Transverse colon (tissue), 4 donors: ENCODE results near the gene CALML4.

Experiments used
- EP300 ChIP-seq: sonication (generic); formaldehyde crosslinking; IDR thresholded peaks from one replicate; pipeline ENCODE4 v1.6.1; 2017; ENCODE audit warnings: antibody characterized with exemption, low read depth
- POLR2A ChIP-seq: fragments of 450-650 bp; IDR thresholded peaks from one replicate; pipeline ENCODE4 v1.6.1; 2016; ENCODE audit warnings: antibody characterized with exemption, mild to moderate bottlenecking, moderate library complexity
- POLR2AphosphoS5 ChIP-seq, 3 donors: sonication (generic); formaldehyde crosslinking; IDR thresholded peaks; one replicate each; pipeline ENCODE4 v1.6.1; 2016; ENCODE audit warnings: antibody characterized with exemption in 3 of 3
- TF ChIP-seq, protein P1 (sequence below), 5 experiments: fragments of 200-600 bp in 3 of 5; fragments of 450-650 bp in 2 of 5; sonication (generic) in 3 of 5; IDR thresholded peaks; 1 replicate in 2 of 5; 2 replicates in 3 of 5; pipeline ENCODE4 v1.5.1; 2016 to 2017; ENCODE audit warnings: antibody characterized with exemption in 5 of 5, inconsistent platforms in 3 of 5, mild to moderate bottlenecking in 2 of 5, moderate library complexity in 1 of 5

- TF ChIP-seq, protein P1, sequence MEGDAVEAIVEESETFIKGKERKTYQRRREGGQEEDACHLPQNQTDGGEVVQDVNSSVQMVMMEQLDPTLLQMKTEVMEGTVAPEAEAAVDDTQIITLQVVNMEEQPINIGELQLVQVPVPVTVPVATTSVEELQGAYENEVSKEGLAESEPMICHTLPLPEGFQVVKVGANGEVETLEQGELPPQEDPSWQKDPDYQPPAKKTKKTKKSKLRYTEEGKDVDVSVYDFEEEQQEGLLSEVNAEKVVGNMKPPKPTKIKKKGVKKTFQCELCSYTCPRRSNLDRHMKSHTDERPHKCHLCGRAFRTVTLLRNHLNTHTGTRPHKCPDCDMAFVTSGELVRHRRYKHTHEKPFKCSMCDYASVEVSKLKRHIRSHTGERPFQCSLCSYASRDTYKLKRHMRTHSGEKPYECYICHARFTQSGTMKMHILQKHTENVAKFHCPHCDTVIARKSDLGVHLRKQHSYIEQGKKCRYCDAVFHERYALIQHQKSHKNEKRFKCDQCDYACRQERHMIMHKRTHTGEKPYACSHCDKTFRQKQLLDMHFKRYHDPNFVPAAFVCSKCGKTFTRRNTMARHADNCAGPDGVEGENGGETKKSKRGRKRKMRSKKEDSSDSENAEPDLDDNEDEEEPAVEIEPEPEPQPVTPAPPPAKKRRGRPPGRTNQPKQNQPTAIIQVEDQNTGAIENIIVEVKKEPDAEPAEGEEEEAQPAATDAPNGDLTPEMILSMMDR (IDR thresholded peaks at IDR 0.05) = no peak
- no peak for TF ChIP-seq POLR2A
- no peak for TF ChIP-seq POLR2AphosphoS5 (IDR thresholded peaks at IDR 0.05)
- TF ChIP-seq EP300 = no peak
Measured at GRCh38 chr15:68214838-68215254, 9.7 kb upstream of the CALML4 start.
